ENCODE data around the gene NELFA. TPM values are rescaled to one million over a fixed set of nuclear protein-coding genes. Genes with fewer than 3 reads are reported as not detected.

Gene NELFA
- total RNA-seq, 4 donors from 2014 or later = 23.1 to 36.8 (median 25.0) TPM

DNA sequence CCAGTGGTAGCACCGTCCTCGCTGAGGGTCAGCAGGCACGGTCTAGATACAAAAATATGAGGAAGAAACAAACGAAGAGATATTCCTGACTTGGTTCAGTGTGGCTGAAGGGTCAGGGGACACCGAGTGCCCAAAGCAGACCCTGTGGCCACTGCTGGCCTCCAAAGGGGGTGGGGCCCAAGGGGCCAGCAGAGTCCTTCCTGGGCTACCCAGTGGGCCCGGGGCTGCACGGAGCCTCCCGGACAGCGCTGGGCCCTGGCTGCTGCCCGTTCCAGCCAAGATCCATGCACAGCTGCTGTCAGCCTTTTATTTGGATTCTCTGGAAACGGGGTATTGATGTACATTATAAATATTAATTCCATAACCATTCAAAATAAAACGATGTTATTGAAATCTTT, 20.4 kb downstream of the NELFA start:
- WGBS, 2 donors = 89 to 91% methylated on average over 8 to 10 of the region's 12 CpGs
- Histone ChIP-seq H3K4me3 (no peak overlapping the region), H3K36me3 (peaks cover 59 to 100% (median 60%) of the 10 kb centered on the region in 3 donors), H3K27me3 (no peaks in the 10 kb centered on the region), H3K27ac (no peak overlapping the region), H3K4me1 (peaks cover 0 to 24% (median 3%) of the 10 kb centered on the region in 3 donors), H3K9me3 (no peaks in the 10 kb centered on the region)
- no peak for TF ChIP-seq CTCF (IDR thresholded peaks at IDR 0.05)
- DNase-seq = no peak
- intact Hi-C loops (cut with DNase I) = no loop called here

GRCh38 chr4:1987721-1988326, 20.9 kb downstream of the NELFA start:
- intact Hi-C loops (cut with DNase I) = no loop called here
- TF ChIP-seq CTCF (IDR thresholded peaks at IDR 0.05) = no peak
- TF ChIP-seq POLR2A (IDR thresholded peaks at IDR 0.05) = no peak
- H3K27ac ChIP-seq = no peak overlapping the region
- H3K4me3 ChIP-seq = no peak overlapping the region
- H3K27me3 ChIP-seq = no peaks in the 10 kb centered on the region
- H3K4me1 ChIP-seq = peaks cover 0 to 21% (median 3%) of the 10 kb centered on the region in 3 donors
- peaks cover 61 to 100% (median 65%) of the 10 kb centered on the region in 3 donors for H3K36me3 ChIP-seq
- WGBS, 2 donors = 84 to 93% methylated on average over 4 to 6 of the region's 26 CpGs
- no peak for DNase-seq
- no peaks in the 10 kb centered on the region for H3K9me3 ChIP-seq

GRCh38 chr4:1987296-1987695, 21.5 kb downstream of the NELFA start:
- TF ChIP-seq POLR2A (IDR thresholded peaks at IDR 0.05) (no peak), CTCF (IDR thresholded peaks at IDR 0.05) (no peak)
- H3K4me1 ChIP-seq = peaks cover 2 to 20% (median 3%) of the 10 kb centered on the region in 3 donors
- no peaks in the 10 kb centered on the region for H3K9me3 ChIP-seq
- H3K4me3 ChIP-seq = no peak overlapping the region
- no peak overlapping the region for H3K27ac ChIP-seq
- DNase-seq = no peak
- 88% methylated on average over 13 of the region's 19 CpGs; no CpG with 5 or more reads in 1 of the 2 donors for WGBS, 2 donors
- H3K27me3 ChIP-seq = no peaks in the 10 kb centered on the region
- intact Hi-C loops (cut with DNase I) = no loop called here
- peaks cover 61 to 100% (median 70%) of the 10 kb centered on the region in 3 donors for H3K36me3 ChIP-seq

GRCh38 chr4:1986578-1987210, 22.1 kb downstream of the NELFA start:
- no peak overlapping the region for H3K27ac ChIP-seq
- 85 to 94% methylated on average over 3 to 9 of the region's 22 CpGs for WGBS, 2 donors

More at GRCh38 chr4:1986578-1987210, 22.1 kb downstream of the NELFA start:
- intact Hi-C loops (cut with DNase I) = no loop called here
- Histone ChIP-seq H3K9me3 (no peaks in the 10 kb centered on the region), H3K36me3 (peaks cover 61 to 100% (median 70%) of the 10 kb centered on the region in 3 donors), H3K4me1 (peaks cover 3 to 20% (median 3%) of the 10 kb centered on the region in 3 donors), H3K27me3 (no peaks in the 10 kb centered on the region), H3K4me3 (no peak overlapping the region)
- no peak for DNase-seq
- TF ChIP-seq CTCF (IDR thresholded peaks at IDR 0.05) = no peak
- TF ChIP-seq POLR2A (IDR thresholded peaks at IDR 0.05) = no peak
